ENCODE measurements around the gene CCDC88C. TPM values are rescaled to one million over a fixed set of nuclear protein-coding genes. Genes with fewer than 3 reads are reported as not detected.

CCDC88C gene
- total RNA-seq, 2 experiments from 2014 or later, result 269 to 287 TPM

DNA sequence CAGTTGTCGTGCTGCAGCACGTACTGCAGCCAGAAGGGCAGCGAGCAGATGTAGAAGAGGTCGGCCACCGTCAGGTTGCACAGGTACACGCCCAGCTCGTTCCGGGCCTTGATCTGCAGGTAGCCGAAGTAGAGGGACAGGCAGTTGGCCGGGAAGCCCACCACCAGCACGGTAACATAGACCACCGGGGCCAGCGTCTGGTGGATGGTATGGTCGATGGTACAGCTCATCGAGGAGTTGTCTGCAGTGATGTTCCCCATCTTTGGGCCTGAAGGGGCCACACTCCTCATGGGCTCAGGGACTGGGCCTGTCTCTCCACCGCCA lies 182.9 kb downstream of the CCDC88C start:
- no peak overlapping the region for H3K27ac Mint-ChIP-seq
- TF ChIP-seq CTCF (IDR thresholded peaks at IDR 0.05), result no peak
- ATAC-seq (ENCODE audit: poor library complexity) (no peak), DNase-seq (no peak)
- POLR2A ChIA-PET, result interaction anchor here (2.1 kb wide), 1 partner anchor 10 kb away, joined by 19 read pairs; the partner anchor contains the start of gene GPR68
- no peak overlapping the region for H3K4me3 Mint-ChIP-seq
- no peaks in the 10 kb centered on the region for H3K27me3 Mint-ChIP-seq
- intact Hi-C loops (cut with DNase I, micrococcal nuclease), result no loop called here
- H3K4me1 Mint-ChIP-seq (ENCODE audit: low read depth), result peaks cover 70% of the 10 kb centered on the region
- Histone ChIP-seq H3K27ac (ENCODE audit: low read depth in 1 of 2, low read length in 2 of 2) (no peak overlapping the region), H3K4me1 (ENCODE audit: insufficient read depth, low read length) (peaks cover 84% of the 10 kb centered on the region), H3K4me3 (ENCODE audit: low read length) (no peak overlapping the region), H3K27me3 (ENCODE audit: control insufficient read depth in 1 of 2, insufficient read depth in 2 of 2, low read length in 2 of 2) (no peaks in the 10 kb centered on the region), H3K9me3 (ENCODE audit: control insufficient read depth in 1 of 2, insufficient read depth in 1 of 2, low read length in 2 of 2) (no peaks in the 10 kb centered on the region), H3K36me3 (ENCODE audit: insufficient read depth, low read length) (peaks cover 30% of the 10 kb centered on the region)
- H3K36me3 Mint-ChIP-seq (ENCODE audit: low read depth), result peaks cover 18% of the 10 kb centered on the region
- CTCF ChIA-PET, result no interaction called here
- H3K9me3 Mint-ChIP-seq, result peaks cover 3% of the 10 kb centered on the region

GRCh38 chr14:91233936-91234790 lies 183.5 kb downstream of the CCDC88C start:
- peaks cover 3% of the 10 kb centered on the region for H3K9me3 Mint-ChIP-seq
- ATAC-seq (ENCODE audit: poor library complexity), result no peak
- no peak for TF ChIP-seq CTCF (IDR thresholded peaks at IDR 0.05)
- Histone ChIP-seq H3K9me3 (ENCODE audit: control insufficient read depth in 1 of 2, insufficient read depth in 1 of 2, low read length in 2 of 2) (no peaks in the 10 kb centered on the region), H3K27me3 (ENCODE audit: control insufficient read depth in 1 of 2, insufficient read depth in 2 of 2, low read length in 2 of 2) (no peaks in the 10 kb centered on the region), H3K4me3 (ENCODE audit: low read length) (no peak overlapping the region), H3K27ac (ENCODE audit: low read depth in 1 of 2, low read length in 2 of 2) (no peak overlapping the region), H3K36me3 (ENCODE audit: insufficient read depth, low read length) (peaks cover 30% of the 10 kb centered on the region), H3K4me1 (ENCODE audit: insufficient read depth, low read length) (peaks cover 86% of the 10 kb centered on the region)
- H3K4me3 Mint-ChIP-seq, result no peak overlapping the region
- H3K27me3 Mint-ChIP-seq, result no peaks in the 10 kb centered on the region
- ChIA-PET POLR2A (interaction anchor here (2.1 kb wide), 1 partner anchor 10 kb away, joined by 19 read pairs; the partner anchor contains the start of gene GPR68), CTCF (no interaction called here)
- H3K27ac Mint-ChIP-seq, result no peak overlapping the region
- DNase-seq, result no peak
- peaks cover 71% of the 10 kb centered on the region for H3K4me1 Mint-ChIP-seq (ENCODE audit: low read depth)
- intact Hi-C loops (cut with DNase I, micrococcal nuclease), result no loop called here
- peaks cover 19% of the 10 kb centered on the region for H3K36me3 Mint-ChIP-seq (ENCODE audit: low read depth)

DNA sequence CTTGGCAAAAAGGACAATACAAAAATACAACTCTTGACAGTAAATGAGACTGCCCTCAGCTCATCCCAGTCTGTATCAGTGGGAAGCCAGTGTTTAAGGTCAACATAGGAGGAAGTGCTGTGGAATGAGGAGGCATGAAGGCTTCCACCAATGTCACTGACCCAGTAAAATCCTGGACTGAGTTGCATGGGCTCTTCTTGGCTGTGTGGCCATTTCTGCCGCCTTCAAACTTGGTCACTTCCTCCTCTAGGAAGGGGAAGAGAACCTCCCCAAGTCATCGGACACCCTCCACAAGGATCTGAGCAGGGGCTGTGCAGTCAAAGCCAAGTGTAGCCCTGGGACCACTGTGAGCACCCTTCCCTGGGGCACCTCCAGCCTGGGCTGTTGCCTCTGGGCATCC lies 185.0 kb downstream of the CCDC88C start:
- Histone ChIP-seq H3K4me1 (ENCODE audit: insufficient read depth, low read length) (peaks cover 91% of the 10 kb centered on the region), H3K36me3 (ENCODE audit: insufficient read depth, low read length) (peaks cover 28% of the 10 kb centered on the region), H3K27me3 (ENCODE audit: control insufficient read depth in 1 of 2, insufficient read depth in 2 of 2, low read length in 2 of 2) (no peaks in the 10 kb centered on the region), H3K4me3 (ENCODE audit: low read length) (no peak overlapping the region), H3K27ac (ENCODE audit: low read depth in 1 of 2, low read length in 2 of 2) (peak overlapping the region; percentile 5 to 76), H3K9me3 (ENCODE audit: control insufficient read depth in 1 of 2, insufficient read depth in 1 of 2, low read length in 2 of 2) (no peaks in the 10 kb centered on the region)
- Mint-ChIP-seq H3K36me3 (ENCODE audit: low read depth) (peaks cover 15% of the 10 kb centered on the region), H3K4me3 (no peak overlapping the region), H3K27ac (peak overlapping the region; percentile 88), H3K27me3 (no peaks in the 10 kb centered on the region), H3K4me1 (ENCODE audit: low read depth) (peaks cover 71% of the 10 kb centered on the region), H3K9me3 (peaks cover 3% of the 10 kb centered on the region)
- intact Hi-C loops (cut with DNase I, micrococcal nuclease), result no loop called here
- DNase-seq (no peak), ATAC-seq (ENCODE audit: poor library complexity) (no peak)
- ChIA-PET CTCF (no interaction called here), POLR2A (interaction anchor here (2.4 to 2.7 kb wide), 2 partner anchors 9 to 11 kb away, joined by 11 to 12 read pairs; partner anchors contain the start of gene GPR68)
- TF ChIP-seq CTCF (IDR thresholded peaks at IDR 0.05), result no peak
